ENCODE data around the gene PSME3IP1.

The PSME3IP1 gene

DNA sequence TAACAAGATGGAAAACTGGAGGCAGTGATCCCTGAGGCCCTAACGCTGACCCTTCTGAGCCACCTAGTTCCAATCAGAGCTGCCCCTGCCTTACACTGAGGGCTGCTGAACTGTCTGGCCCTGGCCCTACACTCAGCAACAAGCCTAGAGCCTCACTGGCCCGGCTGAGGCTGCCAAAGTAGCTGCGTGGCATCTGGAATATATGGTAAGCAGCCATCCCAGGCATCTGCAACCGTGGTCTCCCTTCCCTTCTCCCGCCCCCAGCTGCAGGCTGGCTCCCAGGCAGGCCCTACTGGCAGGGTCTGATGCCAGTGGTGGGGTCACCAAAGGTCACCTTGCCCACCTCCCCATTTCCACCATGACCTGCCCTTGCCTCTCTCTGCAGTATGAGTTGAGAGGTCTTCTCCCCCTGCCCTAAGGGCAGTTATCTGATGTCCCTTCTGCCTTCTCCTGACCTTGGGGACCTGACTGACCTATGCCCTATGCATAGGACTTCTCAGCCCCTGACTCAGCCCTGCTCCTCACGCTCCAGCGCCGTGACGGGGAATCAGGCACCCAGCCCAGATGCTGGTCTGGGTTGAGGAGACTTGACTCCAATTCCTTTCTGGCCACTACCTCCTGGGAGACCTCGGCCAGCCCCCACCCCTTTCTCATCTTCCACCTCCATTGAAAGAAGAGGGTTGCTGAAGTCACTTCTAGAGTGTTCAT, 48.1 kb downstream of the PSME3IP1 start:
- TF ChIP-seq, protein P1, sequence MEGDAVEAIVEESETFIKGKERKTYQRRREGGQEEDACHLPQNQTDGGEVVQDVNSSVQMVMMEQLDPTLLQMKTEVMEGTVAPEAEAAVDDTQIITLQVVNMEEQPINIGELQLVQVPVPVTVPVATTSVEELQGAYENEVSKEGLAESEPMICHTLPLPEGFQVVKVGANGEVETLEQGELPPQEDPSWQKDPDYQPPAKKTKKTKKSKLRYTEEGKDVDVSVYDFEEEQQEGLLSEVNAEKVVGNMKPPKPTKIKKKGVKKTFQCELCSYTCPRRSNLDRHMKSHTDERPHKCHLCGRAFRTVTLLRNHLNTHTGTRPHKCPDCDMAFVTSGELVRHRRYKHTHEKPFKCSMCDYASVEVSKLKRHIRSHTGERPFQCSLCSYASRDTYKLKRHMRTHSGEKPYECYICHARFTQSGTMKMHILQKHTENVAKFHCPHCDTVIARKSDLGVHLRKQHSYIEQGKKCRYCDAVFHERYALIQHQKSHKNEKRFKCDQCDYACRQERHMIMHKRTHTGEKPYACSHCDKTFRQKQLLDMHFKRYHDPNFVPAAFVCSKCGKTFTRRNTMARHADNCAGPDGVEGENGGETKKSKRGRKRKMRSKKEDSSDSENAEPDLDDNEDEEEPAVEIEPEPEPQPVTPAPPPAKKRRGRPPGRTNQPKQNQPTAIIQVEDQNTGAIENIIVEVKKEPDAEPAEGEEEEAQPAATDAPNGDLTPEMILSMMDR (IDR thresholded peaks at IDR 0.05), result no peak
- H3K9me3 ChIP-seq, result no peaks in the 10 kb centered on the region
- no peak overlapping the region for H3K4me3 ChIP-seq (ENCODE audit: low read depth in 1 of 2, low read length in 1 of 2)
- peaks cover 15% of the 10 kb centered on the region for H3K36me3 ChIP-seq
- no peaks in the 10 kb centered on the region for H3K27me3 ChIP-seq
- H3K4me1 ChIP-seq (ENCODE audit: control insufficient read depth in 1 of 2, insufficient read depth in 1 of 2, low read depth in 1 of 2, low read length in 1 of 2), result peaks cover 93 to 95% of the 10 kb centered on the region in 2 experiments
- peak overlapping the region; percentile 87 for H3K27ac ChIP-seq

DNA sequence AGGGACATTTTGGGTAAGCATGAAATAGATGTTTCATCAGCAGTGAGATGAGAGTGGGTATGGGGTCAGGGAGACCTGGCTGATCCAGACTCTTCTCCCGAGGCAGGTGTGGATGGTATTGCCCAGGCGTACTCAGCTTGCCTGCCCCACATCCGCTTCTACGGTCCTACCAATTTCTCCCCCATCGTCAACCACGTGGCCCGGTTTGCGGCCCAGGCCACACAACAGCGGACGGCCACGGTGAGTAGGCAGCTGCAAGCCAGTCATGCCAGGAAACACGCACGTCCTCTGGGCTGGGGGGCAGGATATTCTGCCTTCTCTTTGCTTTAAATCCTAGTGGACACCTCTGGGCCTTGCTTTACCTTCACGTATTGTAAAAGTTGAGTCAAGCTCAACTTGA, 48.8 kb downstream of the PSME3IP1 start:
- no peaks in the 10 kb centered on the region for H3K27me3 ChIP-seq
- TF ChIP-seq, protein P1 (IDR thresholded peaks at IDR 0.05), result no peak
- peaks cover 88 to 92% of the 10 kb centered on the region in 2 experiments for H3K4me1 ChIP-seq (ENCODE audit: control insufficient read depth in 1 of 2, insufficient read depth in 1 of 2, low read depth in 1 of 2, low read length in 1 of 2)
- H3K9me3 ChIP-seq, result no peaks in the 10 kb centered on the region
- H3K4me3 ChIP-seq (ENCODE audit: low read depth in 1 of 2, low read length in 1 of 2), result no peak overlapping the region
- H3K27ac ChIP-seq, result peak overlapping the region; percentile 87
- H3K36me3 ChIP-seq, result peaks cover 20% of the 10 kb centered on the region

DNA sequence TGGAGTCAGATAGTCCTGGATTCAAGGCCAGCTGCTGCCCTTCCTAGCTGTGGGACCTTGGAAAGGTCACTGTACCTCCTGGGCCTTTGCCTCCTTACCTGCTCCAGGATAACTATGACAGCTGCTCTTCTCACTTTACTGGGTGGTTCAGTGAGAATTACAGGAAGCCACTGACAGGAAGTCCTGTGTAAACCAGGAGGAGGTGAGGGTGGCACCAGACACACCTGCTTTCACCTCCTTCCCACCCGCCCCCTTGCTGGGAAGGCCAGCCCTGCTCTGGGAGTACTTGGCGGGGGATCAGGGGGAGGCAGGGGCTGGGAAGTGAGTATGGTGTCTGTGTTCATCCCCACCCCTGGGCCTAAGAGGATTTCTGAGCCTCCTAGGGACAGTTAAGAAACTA, 50.9 kb downstream of the PSME3IP1 start:
- Histone ChIP-seq H3K9me3 (no peaks in the 10 kb centered on the region), H3K27ac (peak overlapping the region; percentile 87), H3K4me1 (ENCODE audit: control insufficient read depth in 1 of 2, insufficient read depth in 1 of 2, low read depth in 1 of 2, low read length in 1 of 2) (peaks cover 67 to 71% of the 10 kb centered on the region in 2 experiments), H3K27me3 (no peaks in the 10 kb centered on the region), H3K36me3 (peaks cover 37% of the 10 kb centered on the region), H3K4me3 (ENCODE audit: low read depth in 1 of 2, low read length in 1 of 2) (peak overlapping the region; percentile 4 to 10)
- TF ChIP-seq, protein P1 (IDR thresholded peaks at IDR 0.05), result no peak

DNA sequence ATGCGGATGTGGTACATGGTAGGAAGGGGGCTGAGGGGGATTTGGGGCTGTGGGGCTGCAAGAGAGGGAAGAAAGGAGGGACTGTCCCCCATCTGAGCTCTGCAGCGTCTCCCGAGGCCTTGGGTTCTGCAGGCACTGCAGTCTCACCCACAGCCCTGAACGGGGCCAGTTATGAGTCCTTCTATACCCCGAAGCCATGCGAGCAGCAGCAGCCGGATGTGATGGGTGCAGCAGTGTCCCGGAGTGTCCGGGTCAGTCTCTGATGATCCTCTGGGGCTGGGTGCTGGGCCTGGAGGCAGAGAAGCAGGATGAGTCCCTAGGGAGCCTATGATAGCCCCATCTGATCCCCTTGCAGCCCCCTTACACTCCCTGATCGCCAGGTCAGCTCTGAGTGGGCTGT, 52.0 kb downstream of the PSME3IP1 start:
- Histone ChIP-seq H3K9me3 (no peaks in the 10 kb centered on the region), H3K27me3 (no peaks in the 10 kb centered on the region), H3K4me3 (ENCODE audit: low read depth in 1 of 2, low read length in 1 of 2) (no peak overlapping the region), H3K27ac (peak overlapping the region; percentile 87), H3K36me3 (peaks cover 43% of the 10 kb centered on the region), H3K4me1 (ENCODE audit: control insufficient read depth in 1 of 2, insufficient read depth in 1 of 2, low read depth in 1 of 2, low read length in 1 of 2) (peaks cover 59 to 65% of the 10 kb centered on the region in 2 experiments)
- TF ChIP-seq, protein P1 (IDR thresholded peaks at IDR 0.05), result no peak

DNA sequence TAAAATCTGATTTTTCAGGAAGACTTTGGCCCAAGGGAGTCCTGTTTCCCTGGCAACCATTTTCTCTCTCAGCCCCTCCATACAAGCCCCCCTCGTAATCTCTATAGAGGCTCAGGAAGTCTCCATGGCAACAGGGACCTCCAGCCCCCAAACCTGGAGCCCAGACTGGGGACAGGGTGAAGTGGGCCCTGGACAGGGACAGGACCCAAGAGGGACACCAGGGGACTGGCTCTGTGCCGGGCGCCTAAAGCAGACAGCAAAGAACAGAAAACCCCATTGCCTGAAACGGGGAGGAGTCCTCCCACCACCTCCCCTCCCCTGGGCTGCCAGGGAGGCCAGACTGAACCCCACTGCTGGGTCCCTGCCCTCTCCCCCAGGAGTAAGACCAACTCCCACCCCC, 52.8 kb downstream of the PSME3IP1 start:
- Histone ChIP-seq H3K4me3 (ENCODE audit: low read depth in 1 of 2, low read length in 1 of 2) (no peak overlapping the region), H3K27ac (peak overlapping the region; percentile 87)

More for the DNA sequence above, 52.8 kb downstream of the PSME3IP1 start:
- TF ChIP-seq, protein P1 (IDR thresholded peaks at IDR 0.05), result no peak
- H3K27me3 ChIP-seq, result no peaks in the 10 kb centered on the region
- peaks cover 50% of the 10 kb centered on the region for H3K36me3 ChIP-seq
- H3K9me3 ChIP-seq, result no peaks in the 10 kb centered on the region
- peaks cover 57 to 65% of the 10 kb centered on the region in 2 experiments for H3K4me1 ChIP-seq (ENCODE audit: control insufficient read depth in 1 of 2, insufficient read depth in 1 of 2, low read depth in 1 of 2, low read length in 1 of 2)

Data from neutrophil (primary cell).